Liver (tissue), 9 donors: ENCODE results near the gene EEFSEC. TPM values are rescaled to one million over a fixed set of nuclear protein-coding genes. Genes with fewer than 3 reads are reported as not detected.

Source experiments
- DNase-seq: peaks from one replicate; pipeline ENCODE4 v3.0.0-alpha.2; 2017; ENCODE audit warnings: low spot score
- H3K27ac ChIP-seq, 2 donors: one replicate each; pipeline ENCODE4 v1.7.0; 2013; ENCODE audit warnings: inconsistent platforms in 2 of 2, low read length in 2 of 2, control low read depth in 1 of 2, low read depth in 1 of 2, mild to moderate bottlenecking in 1 of 2
- H3K27me3 ChIP-seq, 4 donors: one replicate each; pipeline versions ENCODE4 v1.6.1 to v1.7.0; 2013; ENCODE audit warnings: low read length in 3 of 4, inconsistent platforms in 1 of 4, mild to moderate bottlenecking in 1 of 4, moderate library complexity in 1 of 4; ENCODE audit not compliant: control insufficient read depth in 4 of 4, insufficient read depth in 4 of 4
- H3K36me3 ChIP-seq, 4 donors: one replicate each; pipeline versions ENCODE4 v1.6.1 to v1.7.0; 2013; ENCODE audit warnings: low read length in 3 of 4, mild to moderate bottlenecking in 3 of 4, low read depth in 1 of 4, moderate library complexity in 1 of 4; ENCODE audit not compliant: control insufficient read depth in 4 of 4, insufficient read depth in 3 of 4
- H3K4me1 ChIP-seq, 4 donors: one replicate each; pipeline versions ENCODE4 v1.6.1 to v1.7.0; 2013; ENCODE audit warnings: low read length in 3 of 4, mild to moderate bottlenecking in 3 of 4, moderate library complexity in 1 of 4; ENCODE audit not compliant: control insufficient read depth in 4 of 4, insufficient read depth in 4 of 4
- H3K4me3 ChIP-seq, 3 donors: one replicate each; pipeline versions ENCODE4 v1.6.1 to v1.7.0; 2013; ENCODE audit warnings: low read length in 3 of 3, control low read depth in 1 of 3, low read depth in 1 of 3, mild to moderate bottlenecking in 1 of 3
- H3K9ac ChIP-seq, 2 donors: one replicate each; pipeline ENCODE4 v1.7.0; 2013; ENCODE audit warnings: low read length in 2 of 2, mild to moderate bottlenecking in 2 of 2, moderate library complexity in 2 of 2, control low read depth in 1 of 2, low read depth in 1 of 2
- H3K9me3 ChIP-seq, 4 donors: one replicate each; pipeline versions ENCODE4 v1.6.1 to v1.7.0; 2013; ENCODE audit warnings: low read length in 3 of 4; ENCODE audit not compliant: control insufficient read depth in 4 of 4
- CTCF ChIP-seq: fragments of 150-350 bp; IDR thresholded peaks from 2 replicates; pipeline ENCODE4 v1.5.1; 2017; ENCODE audit warnings: improper control_type of control experiment, low read depth, low read length; ENCODE audit not compliant: missing input control
- EGR1 ChIP-seq, 2 donors: IDR thresholded peaks; 2 replicates each; pipeline ENCODE4 v1.6.1; 2016 to 2018; ENCODE audit warnings: antibody characterized with exemption in 2 of 2, low read depth in 2 of 2
- FOXA1 ChIP-seq: IDR thresholded peaks from 2 replicates; pipeline ENCODE4 v1.6.1; 2016; ENCODE audit warnings: antibody characterized with exemption
- FOXA2 ChIP-seq: IDR thresholded peaks from 2 replicates; pipeline ENCODE4 v1.6.1; 2016; ENCODE audit warnings: antibody characterized with exemption
- GABPA ChIP-seq, 2 donors: IDR thresholded peaks in 1 of 2; conservative IDR thresholded peaks in 1 of 2; 2 replicates each; pipeline ENCODE4 v1.6.1; 2016; ENCODE audit warnings: antibody characterized with exemption in 2 of 2, mild to moderate bottlenecking in 1 of 2, moderate library complexity in 1 of 2
- NR2F2 ChIP-seq: IDR thresholded peaks from 2 replicates; pipeline ENCODE4 v1.6.1; 2016; ENCODE audit warnings: antibody characterized with exemption
- RAD21 ChIP-seq, 2 donors: IDR thresholded peaks; 2 replicates each; pipeline ENCODE4 v1.6.1; 2016; ENCODE audit warnings: antibody characterized with exemption in 2 of 2, mild to moderate bottlenecking in 2 of 2
- RXRA ChIP-seq, 2 donors: IDR thresholded peaks; 2 replicates each; pipeline ENCODE4 v1.6.1; 2017 to 2018; ENCODE audit warnings: antibody characterized with exemption in 2 of 2, mild to moderate bottlenecking in 1 of 2
- SP1 ChIP-seq: IDR thresholded peaks from 2 replicates; pipeline ENCODE4 v1.6.1; 2018; ENCODE audit warnings: antibody characterized with exemption, mild to moderate bottlenecking
- TAF1 ChIP-seq: conservative IDR thresholded peaks from 2 replicates; pipeline ENCODE4 v1.6.1; 2016; ENCODE audit warnings: antibody characterized with exemption, mild to moderate bottlenecking
- YY1 ChIP-seq: IDR thresholded peaks from 2 replicates; pipeline ENCODE4 v1.6.1; 2016; ENCODE audit warnings: antibody characterized with exemption, mild to moderate bottlenecking
- WGBS: extraction: QIAGEN DNeasy Blood & Tissue Kit; methylation state at CpG from one replicate; pipeline ENCODE4 v1.1.7; 2013; 5-methylcytosine and 5-hydroxymethylcytosine counted together
- polyA plus RNA-seq, 2 donors: library from polyadenylated mRNA; stranded (reverse) in 1 of 2; unstranded in 1 of 2; fragments of 200-250 nt in 1 of 2; fragments of >200 nt in 1 of 2; fragmentation: Nextera tagmentation in 1 of 2; extraction: Ambion mirVana in 1 of 2; gene quantifications; one replicate each; pipeline versions ENCODE4 v1.2.1 to v1.2.3, GENCODE V29; 2013 to 2015
- total RNA-seq, 2 donors: library from RNA; depleted of rRNA; stranded (reverse); fragments of >200 nt; gene quantifications; one replicate each; pipeline ENCODE4 v1.2.3, GENCODE V29; 2014
- TF ChIP-seq, protein P1 (sequence below): IDR thresholded peaks from 2 replicates; pipeline ENCODE4 v1.6.1; 2016; ENCODE audit warnings: antibody characterized with exemption
- TF ChIP-seq, protein P2 (sequence below): IDR thresholded peaks from 2 replicates; pipeline ENCODE4 v1.6.1; 2016; ENCODE audit warnings: antibody characterized with exemption, mild to moderate bottlenecking
- TF ChIP-seq, protein P3 (sequence below): IDR thresholded peaks from 2 replicates; pipeline ENCODE4 v1.6.1; 2016; ENCODE audit warnings: antibody characterized with exemption
- TF ChIP-seq, protein P4 (sequence below): IDR thresholded peaks from 2 replicates; pipeline ENCODE4 v1.6.1; 2016; ENCODE audit warnings: antibody characterized with exemption
- donor health status: healthy.
- donor health status: healthy.
- donor health status: healthy.
- donor health status: healthy.
- donor health status: healthy.

The EEFSEC gene
- total and polyA plus RNA-seq, 4 donors = 8.4 to 13.1 (median 10.7) TPM

GRCh38 chr3:128149650-128150049 is 3.6 kb upstream of the EEFSEC start:
- TF ChIP-seq NR2F2 = no peak
- no peak for TF ChIP-seq CTCF
- no peak for TF ChIP-seq YY1
- no peak for TF ChIP-seq TAF1
- TF ChIP-seq, protein P1, sequence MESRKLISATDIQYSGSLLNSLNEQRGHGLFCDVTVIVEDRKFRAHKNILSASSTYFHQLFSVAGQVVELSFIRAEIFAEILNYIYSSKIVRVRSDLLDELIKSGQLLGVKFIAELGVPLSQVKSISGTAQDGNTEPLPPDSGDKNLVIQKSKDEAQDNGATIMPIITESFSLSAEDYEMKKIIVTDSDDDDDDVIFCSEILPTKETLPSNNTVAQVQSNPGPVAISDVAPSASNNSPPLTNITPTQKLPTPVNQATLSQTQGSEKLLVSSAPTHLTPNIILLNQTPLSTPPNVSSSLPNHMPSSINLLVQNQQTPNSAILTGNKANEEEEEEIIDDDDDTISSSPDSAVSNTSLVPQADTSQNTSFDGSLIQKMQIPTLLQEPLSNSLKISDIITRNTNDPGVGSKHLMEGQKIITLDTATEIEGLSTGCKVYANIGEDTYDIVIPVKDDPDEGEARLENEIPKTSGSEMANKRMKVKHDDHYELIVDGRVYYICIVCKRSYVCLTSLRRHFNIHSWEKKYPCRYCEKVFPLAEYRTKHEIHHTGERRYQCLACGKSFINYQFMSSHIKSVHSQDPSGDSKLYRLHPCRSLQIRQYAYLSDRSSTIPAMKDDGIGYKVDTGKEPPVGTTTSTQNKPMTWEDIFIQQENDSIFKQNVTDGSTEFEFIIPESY = no peak
- TF ChIP-seq FOXA2 = no peak
- TF ChIP-seq, protein P2, sequence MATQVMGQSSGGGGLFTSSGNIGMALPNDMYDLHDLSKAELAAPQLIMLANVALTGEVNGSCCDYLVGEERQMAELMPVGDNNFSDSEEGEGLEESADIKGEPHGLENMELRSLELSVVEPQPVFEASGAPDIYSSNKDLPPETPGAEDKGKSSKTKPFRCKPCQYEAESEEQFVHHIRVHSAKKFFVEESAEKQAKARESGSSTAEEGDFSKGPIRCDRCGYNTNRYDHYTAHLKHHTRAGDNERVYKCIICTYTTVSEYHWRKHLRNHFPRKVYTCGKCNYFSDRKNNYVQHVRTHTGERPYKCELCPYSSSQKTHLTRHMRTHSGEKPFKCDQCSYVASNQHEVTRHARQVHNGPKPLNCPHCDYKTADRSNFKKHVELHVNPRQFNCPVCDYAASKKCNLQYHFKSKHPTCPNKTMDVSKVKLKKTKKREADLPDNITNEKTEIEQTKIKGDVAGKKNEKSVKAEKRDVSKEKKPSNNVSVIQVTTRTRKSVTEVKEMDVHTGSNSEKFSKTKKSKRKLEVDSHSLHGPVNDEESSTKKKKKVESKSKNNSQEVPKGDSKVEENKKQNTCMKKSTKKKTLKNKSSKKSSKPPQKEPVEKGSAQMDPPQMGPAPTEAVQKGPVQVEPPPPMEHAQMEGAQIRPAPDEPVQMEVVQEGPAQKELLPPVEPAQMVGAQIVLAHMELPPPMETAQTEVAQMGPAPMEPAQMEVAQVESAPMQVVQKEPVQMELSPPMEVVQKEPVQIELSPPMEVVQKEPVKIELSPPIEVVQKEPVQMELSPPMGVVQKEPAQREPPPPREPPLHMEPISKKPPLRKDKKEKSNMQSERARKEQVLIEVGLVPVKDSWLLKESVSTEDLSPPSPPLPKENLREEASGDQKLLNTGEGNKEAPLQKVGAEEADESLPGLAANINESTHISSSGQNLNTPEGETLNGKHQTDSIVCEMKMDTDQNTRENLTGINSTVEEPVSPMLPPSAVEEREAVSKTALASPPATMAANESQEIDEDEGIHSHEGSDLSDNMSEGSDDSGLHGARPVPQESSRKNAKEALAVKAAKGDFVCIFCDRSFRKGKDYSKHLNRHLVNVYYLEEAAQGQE = no peak
- TF ChIP-seq SP1 = no peak
- no peak for TF ChIP-seq EGR1 (IDR thresholded peaks at IDR 0.05; ENCODE audit: low read depth in 2 of 2)
- TF ChIP-seq GABPA (IDR thresholded peaks at IDR 0.05 in 1 of 2, conservative IDR thresholded peaks at IDR 0.05 in 1 of 2) = no peak
- no peak for TF ChIP-seq RXRA (IDR thresholded peaks at IDR 0.05)
- H3K9ac ChIP-seq = no peak overlapping the region
- peaks cover 0 to 25% (median 8%) of the 10 kb centered on the region in 4 donors for H3K4me1 ChIP-seq
- H3K4me3 ChIP-seq = no peak overlapping the region
- H3K27me3 ChIP-seq = no peaks in the 10 kb centered on the region
- WGBS = 80% methylated on average over 5 of the region's 5 CpGs
- no peak overlapping the region for H3K27ac ChIP-seq
- no peak for DNase-seq
- H3K36me3 ChIP-seq = peaks cover 0 to 5% (median under 1%) of the 10 kb centered on the region in 4 donors
- no peaks in the 10 kb centered on the region for H3K9me3 ChIP-seq

DNA sequence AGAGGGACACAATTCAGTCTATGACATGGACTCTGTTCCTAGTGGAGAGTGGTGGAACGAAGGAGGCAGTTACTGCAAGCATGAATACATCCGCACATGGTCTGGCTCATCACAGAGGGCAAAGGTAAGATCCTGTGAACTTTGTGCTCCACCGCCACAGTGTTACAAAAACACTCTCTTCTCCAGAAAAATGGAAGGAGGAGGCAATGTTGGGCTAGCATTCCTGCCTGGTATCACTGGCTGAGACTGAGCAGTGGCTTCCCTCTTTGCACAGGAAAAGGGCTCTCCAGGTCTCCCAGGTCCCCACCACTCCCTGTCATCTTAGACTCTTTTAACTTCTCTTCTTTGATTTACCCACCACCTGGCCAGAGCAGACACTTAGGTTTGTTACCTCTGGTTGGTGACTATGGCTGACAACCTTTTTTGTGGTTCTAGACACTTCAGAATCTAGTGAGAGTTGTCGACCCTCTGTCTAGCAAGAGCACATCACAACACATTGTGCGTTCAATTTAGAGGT is 1.5 kb upstream of the EEFSEC start:
- H3K9ac ChIP-seq = no peak overlapping the region
- WGBS = 51% methylated on average over 5 of the region's 5 CpGs
- H3K27ac ChIP-seq = peak overlapping the region; percentile 75 to 76
- TF ChIP-seq, protein P3, sequence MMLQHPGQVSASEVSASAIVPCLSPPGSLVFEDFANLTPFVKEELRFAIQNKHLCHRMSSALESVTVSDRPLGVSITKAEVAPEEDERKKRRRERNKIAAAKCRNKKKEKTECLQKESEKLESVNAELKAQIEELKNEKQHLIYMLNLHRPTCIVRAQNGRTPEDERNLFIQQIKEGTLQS = no peak
- TF ChIP-seq CTCF = peak; percentile 2
- peak; percentile 84 for TF ChIP-seq YY1
- TF ChIP-seq FOXA2 = peak; percentile 41
- TF ChIP-seq EGR1 (IDR thresholded peaks at IDR 0.05; ENCODE audit: low read depth in 2 of 2) = peak in 1 of 2 donors; percentile 21
- TF ChIP-seq, protein P4, sequence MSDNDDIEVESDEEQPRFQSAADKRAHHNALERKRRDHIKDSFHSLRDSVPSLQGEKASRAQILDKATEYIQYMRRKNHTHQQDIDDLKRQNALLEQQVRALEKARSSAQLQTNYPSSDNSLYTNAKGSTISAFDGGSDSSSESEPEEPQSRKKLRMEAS = peak; percentile 97
- peak in 1 of 2 donors; percentile 28 for TF ChIP-seq RAD21 (IDR thresholded peaks at IDR 0.05)
- peak; percentile 24 for TF ChIP-seq FOXA1
- TF ChIP-seq, protein P1 = peak; percentile 67
- TF ChIP-seq RXRA (IDR thresholded peaks at IDR 0.05) = peak; percentile 80
- peak in 1 of 2 donors; percentile 76 for TF ChIP-seq GABPA (IDR thresholded peaks at IDR 0.05 in 1 of 2, conservative IDR thresholded peaks at IDR 0.05 in 1 of 2)
- TF ChIP-seq TAF1 = no peak

More for the DNA sequence above, 1.5 kb upstream of the EEFSEC start:
- Histone ChIP-seq H3K4me1 (peaks cover 2 to 38% (median 12%) of the 10 kb centered on the region in 4 donors), H3K4me3 (no peak overlapping the region), H3K9me3 (no peaks in the 10 kb centered on the region), H3K36me3 (peaks cover 0 to 2% (median under 1%) of the 10 kb centered on the region in 4 donors), H3K27me3 (no peaks in the 10 kb centered on the region)
- DNase-seq = no peak
